Inflammatory macrophage treated with lipopolysaccharide for 1 hour (primary cell): ENCODE results near the gene SMAD7.

Source experiments
- DNase-seq, 2 donors: peaks; one replicate each; pipeline ENCODE4 v3.0.0-alpha.2; 2020 to 2022

Gene SMAD7

DNA sequence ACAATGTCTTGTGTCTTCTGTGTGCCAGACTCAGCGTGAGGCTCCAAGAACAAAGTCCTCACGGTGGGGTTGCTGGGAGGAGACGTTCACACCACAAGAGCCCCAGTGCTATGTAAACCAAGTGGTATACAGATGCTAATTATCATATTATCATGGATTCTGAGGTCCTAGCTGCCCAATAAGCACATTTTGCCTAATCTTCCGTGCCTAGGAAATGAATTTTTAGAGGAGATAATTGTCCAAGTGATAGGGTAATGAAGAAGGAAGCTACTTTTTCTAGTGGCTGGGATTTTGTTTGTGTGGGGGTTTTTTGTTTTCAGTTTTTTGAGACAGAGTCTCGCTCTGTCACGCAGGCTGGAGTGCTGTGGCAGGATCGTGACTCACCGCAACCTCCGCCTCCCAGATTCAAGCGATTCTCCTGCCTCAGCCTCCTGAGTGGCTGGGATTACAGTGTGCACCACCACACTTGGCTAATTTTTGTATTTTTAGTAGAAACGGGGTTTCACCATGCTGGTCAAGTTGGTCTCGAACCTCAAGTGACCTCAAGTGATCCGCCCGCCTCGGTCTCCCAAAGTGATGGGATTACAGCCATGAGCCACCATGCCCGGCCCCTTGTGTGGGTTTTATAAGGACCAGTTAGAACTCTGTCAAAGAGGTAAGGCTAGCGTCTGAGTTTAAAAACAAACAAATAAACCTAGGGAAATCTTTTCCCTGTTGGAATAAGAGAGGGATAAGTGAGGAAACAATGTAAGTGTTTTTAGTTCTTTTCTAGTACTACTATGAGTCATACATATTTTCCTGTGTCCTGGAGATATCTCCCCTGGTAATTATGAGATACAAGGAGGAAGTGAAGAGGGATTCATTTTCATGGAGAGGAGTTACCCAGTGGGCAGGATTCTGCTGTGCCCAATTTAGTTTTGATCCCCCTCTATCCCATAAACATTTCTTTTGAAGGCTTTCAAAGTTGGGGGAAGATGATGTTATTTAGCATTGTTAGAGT, 9.5 kb upstream of the SMAD7 start:
- no peak for DNase-seq

DNA sequence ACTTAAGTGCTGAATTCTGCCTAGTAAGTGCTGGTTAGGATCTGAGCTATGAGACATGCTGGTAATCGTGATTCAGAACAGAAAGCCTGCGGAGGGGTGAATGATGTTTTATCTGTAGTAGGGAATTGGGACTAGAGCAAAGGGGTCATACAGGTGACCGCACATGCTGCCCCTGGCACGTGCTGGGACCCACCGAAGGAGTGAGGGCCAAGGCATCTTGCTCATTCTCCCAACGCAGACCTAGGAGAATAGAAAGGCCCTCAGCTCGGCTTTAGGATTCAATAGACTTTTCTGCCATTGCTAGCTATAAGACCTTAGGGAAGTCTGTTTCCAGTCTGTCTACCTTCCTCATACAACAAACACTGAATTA, 8.8 kb upstream of the SMAD7 start:
- DNase-seq = no peak

DNA sequence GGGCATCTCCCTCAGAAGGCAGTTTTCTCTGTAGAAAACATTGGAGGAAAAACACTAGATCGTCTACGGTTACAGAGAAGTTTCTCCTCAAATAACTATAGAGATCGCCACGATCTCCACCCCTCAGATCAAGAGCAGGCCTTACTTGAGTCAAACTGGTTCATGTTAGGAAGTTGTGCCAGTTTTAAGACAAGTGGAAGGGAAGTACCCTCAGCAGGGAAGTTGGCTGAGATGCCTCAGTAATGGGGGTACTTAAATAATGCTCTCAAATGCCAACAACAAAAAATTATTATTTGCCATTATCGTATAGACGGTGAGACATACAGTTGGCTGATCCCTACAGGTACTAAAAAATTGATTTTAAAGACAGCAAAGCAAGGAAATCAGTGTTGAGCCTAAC, 8.2 kb upstream of the SMAD7 start:
- no peak for DNase-seq

DNA sequence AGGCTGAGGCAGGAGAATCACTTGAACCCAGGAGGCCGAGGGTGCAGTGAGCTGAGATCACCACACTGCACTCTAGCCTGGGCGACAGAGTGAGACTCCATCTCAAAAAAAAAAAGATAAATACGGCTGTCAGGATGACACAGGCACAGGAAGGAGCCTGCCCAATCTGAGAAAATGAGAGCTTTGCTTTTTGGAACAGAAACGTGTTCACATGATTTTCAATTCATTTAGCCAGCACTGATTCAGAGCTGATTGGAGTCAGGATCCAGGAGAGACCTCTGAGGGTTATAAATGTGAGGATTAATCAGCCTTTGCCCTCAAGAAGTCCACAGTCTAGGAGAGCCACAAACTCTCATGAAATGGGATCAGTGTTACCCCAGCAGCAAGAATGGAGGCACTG, 6.9 kb upstream of the SMAD7 start:
- no peak for DNase-seq

DNA sequence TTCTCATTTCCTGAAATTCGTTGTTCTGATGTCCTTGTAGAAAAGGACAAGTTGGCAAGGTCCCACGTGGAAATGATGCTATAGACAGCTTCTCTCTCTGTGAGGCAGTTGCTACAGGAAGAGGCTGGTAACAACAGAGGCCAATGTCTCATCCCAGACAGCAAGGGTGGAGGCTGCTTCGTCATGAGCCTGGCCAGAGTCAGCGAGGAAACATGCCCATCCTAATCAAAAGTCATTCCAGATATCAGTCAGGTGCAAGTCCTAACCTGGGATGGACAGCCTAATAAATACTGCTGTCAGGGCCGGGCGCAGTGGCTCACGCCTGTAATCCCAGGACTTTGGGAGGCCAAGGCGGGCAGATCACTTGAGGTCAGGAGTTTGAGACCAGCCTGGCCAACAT, 6.4 kb upstream of the SMAD7 start:
- no peak for DNase-seq

DNA sequence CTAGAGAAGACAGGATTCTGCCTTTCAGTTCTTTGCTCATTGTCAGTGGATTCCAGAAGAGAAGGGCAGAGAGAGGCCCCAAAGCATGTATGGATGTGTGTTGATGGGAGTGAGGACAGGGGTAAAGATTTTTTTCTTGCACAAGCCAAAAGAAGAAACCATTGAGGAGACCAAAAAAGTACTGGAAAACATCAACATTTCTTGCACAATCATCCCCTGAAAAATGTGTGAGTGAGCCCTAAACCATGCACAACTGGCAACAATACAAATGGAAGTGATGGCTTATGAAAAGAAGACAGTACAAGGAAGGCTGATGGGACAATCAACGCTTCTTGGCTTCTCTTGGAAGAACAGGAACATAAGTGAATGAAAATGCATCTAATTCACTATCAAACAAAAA, 5.6 kb upstream of the SMAD7 start:
- no peak for DNase-seq

DNA sequence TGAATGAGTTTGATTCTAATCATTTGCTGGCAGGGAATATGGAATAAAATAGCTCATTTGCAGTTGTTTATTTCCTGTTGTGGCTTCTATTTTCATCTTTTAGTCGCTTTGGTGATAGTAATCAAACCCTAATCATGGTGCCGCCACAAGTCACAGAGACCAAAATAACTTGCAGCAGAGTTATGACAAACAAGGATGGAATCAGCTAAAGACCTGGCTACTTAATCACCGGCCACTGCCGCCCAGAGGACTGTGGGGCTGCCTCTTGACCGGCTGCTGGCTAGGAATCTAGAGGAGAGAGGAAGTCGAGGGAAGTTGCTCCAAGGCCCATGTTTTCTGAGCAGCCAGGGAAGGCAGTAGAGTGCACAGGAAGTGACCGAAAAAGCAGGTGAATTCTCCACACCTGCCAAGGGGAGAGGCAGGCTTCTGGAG, 5.1 kb upstream of the SMAD7 start:
- no peak for DNase-seq

DNA sequence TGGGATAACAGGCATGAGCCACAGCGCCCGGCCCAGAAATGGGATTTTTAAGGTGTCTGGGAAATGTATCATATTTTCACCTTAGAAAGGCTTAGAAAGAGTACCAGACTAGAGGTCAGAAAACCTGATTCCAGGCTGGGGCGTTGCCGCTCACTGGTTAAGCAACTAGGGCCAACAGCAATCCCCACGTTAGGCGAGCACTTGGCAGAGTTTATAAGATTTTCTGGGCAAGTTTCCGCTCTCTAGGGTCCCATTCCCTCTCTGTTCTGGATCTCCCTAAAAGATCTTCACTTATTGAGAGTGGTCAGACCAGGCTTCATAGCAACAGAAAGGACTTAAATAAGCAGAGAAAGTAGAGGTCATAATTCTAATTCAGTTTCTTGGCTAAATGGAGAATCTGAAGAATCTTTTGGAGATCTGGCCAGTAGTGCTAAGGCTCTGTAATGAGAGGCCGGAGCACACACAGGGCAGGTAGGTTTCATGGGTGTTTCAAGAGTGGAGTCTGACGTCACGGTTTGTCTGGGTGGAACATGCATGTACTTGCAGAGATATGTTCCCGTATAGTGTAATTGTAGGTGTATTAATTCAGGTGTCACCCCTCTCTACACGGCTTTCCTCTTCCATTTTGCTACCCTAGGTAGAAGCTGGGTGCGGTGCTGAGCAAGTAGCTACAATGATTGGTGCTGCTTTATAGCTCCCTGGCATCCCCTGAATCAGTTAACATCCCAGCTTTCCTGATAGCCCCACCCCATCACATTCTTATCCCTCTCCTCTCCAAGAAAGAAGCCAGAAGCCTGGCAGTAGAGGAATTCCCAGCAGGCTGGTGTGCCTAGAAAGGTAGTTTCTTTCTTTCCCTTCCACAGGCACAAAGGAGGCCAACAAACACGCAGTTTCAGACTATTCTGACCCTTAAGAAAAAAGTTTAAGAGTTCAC, 4.4 kb upstream of the SMAD7 start:
- no peak for DNase-seq

DNA sequence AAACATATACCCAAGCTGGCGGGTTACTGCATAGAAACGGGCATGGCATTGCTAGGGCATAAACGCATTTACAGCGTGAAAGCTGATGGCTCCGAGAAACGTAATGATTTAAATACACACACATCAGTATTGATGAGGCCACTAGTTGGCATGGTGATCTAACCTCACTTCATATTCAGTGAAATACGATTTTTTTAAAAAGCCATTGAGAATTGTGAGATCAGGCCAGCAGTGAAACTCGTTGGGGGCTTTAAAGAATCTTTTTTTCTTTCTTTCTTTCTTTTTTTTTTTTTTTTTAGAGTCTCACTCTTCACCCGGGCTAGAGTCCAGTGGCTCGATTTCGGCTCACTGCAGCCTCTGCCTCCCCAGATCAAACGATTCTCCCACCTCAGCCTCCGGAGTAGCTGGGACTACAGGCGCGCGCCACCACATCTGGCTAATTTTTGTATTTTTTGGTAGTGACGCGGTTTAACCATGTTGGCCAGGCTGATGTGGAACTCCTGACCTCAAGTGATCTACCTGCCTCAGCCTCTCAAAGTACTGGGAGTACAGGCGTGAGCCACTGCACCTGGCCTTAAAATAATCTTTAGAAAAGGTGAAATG, 2.4 kb upstream of the SMAD7 start:
- DNase-seq = no peak

DNA sequence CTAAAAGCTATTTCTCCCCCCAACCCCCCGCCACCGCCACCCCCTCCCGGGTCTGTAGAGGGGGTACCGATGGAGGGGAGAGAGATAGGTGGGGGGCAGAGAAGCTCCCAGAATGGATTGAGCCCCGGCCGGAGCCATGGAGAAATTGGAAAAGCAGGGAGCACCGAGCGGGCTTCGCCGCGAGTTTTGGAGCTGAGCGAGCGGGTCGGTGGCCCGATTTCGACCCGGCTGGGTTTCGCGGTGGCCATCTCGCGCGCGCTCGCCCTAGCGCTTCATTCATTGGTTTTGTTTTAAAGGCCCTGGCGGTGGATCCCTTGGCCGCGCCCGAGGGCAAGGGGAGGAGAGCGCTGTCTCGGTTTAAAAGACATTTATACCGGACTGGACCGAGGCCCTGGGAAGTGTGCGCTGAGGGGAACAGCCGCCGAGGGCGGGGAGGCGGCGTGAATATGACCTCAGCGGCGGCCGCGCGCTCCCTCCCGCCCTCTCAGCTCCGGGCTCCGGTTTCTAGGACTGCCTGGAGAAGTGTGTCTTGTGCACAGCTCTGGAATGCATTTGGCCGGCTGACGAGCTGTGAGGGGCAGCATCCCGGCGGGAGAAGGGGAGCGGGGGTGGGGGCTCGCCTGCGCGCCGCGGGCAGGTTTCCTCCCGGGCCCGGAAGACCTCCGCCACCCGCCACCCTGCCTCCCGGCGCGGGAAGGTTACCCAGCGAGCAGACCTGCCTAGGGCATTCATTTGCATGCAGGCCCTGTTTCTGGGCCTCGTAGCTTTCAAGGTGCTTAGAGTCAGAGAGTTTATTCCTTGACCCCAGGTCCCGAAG, 1.7 kb upstream of the SMAD7 start:
- DNase-seq = peak; percentile 78 to 82

DNA sequence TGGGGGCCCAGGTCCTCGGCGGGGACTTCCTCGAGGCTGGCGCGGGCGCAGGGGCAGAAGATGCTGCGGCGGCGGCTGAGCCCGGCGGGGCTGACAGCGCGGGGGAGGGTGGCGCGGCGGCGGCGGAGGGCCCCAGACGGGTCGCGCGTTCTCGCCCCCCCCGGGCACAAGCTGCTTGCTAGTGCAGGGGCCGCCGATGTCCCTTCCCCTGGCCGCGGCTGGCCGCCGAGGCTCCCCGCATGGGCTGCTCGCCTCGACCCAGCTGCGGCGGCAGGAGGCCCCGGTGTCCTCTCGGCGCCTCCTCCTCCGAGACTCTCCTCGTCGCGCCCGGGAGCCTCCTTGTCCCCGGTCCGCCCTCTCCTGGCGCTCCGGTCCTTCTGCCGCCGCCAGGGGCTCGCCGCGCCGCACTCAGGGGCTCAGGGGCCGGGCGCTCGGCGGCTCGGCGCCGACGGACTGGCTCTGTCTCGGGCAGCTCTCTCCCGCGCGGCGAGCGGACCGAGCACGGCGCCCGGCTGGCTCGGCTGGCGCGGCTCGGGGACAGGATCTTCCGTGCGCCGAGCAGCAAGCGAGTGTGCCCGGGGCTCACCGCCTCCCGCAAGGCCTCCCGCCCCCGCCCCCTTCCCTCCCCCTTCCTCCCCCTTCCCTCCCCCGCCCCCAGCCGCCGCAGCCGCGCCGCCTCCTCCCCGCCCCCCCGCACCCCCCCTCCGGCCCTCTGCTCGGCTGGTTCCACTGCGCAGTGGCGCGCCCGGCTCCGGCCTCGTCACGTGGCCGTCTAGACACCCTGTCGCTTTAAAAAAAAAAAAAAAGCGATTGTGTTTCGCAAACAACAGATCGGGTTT, 902 bp upstream of the SMAD7 start:
- peak; percentile 83 to 84 for DNase-seq

DNA sequence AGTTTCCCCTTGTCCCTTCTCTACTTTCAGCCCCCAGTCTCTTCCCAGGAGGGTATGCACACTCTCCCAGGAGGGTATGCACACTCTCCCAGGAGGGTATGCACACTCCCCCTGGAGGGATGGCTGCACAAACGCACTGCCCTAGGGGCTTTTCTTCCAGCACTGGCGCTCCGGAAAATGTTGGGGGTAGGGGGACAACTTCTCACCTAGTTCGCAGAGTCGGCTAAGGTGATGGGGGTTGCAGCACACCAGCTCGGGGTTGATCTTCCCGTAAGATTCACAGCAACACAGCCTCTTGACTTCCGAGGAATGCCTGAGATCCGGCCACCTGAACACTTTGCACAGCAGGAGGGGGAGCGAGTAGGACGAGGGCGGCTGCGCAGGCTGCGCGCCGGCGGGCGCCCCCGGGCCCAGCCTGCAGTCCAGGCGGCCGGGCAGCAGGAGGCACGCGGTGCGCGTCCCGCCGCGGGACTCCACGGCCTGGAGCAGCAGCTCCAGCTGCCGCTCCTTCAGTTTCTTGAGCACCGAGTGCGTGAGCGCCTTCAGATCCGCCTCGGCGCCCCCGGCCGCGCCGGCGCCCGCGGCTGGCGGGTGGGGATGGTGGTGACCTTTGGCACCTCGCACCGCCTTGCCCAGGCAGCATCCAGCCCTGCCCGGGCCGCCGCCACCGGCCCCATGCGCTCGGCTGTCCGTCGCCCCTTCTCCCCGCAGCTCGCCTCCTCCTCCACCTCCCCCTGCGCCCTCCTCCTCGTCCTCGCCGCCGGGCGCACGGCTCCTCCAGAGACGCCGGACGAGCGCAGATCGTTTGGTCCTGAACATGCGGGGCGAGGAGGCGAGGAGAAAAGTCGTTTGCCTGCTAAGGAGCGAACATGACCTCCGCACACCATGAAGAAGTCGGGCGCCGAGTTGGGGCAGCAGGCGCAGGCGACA, 894 bp downstream of the SMAD7 start:
- DNase-seq = no peak

DNA sequence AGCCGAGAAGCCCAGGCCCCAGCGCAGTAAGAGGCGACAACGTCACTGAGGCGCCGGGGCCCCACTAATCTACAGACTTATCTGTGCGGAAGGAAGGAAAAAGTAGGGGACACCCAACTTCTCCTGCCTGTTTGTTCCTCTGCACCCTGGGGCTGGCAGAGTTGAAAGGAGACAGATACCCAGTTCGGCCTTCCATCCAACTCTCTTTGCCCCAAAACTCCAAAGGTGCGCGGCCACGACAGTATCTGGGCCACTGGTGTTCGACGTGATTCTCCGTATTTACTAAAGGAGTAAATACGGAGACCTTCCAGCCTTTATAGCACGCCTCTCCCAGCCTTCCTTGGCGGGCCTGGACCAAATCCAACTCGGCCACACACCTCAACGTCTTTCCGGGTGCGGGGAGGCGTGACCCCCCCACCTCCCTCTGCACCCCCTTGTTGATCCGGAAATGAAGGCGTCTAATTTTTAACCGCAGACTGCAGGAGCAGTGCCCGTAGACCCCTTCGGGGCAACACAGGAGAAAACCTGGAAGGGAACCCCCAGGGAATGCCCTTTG, 1.6 kb downstream of the SMAD7 start:
- no peak for DNase-seq

DNA sequence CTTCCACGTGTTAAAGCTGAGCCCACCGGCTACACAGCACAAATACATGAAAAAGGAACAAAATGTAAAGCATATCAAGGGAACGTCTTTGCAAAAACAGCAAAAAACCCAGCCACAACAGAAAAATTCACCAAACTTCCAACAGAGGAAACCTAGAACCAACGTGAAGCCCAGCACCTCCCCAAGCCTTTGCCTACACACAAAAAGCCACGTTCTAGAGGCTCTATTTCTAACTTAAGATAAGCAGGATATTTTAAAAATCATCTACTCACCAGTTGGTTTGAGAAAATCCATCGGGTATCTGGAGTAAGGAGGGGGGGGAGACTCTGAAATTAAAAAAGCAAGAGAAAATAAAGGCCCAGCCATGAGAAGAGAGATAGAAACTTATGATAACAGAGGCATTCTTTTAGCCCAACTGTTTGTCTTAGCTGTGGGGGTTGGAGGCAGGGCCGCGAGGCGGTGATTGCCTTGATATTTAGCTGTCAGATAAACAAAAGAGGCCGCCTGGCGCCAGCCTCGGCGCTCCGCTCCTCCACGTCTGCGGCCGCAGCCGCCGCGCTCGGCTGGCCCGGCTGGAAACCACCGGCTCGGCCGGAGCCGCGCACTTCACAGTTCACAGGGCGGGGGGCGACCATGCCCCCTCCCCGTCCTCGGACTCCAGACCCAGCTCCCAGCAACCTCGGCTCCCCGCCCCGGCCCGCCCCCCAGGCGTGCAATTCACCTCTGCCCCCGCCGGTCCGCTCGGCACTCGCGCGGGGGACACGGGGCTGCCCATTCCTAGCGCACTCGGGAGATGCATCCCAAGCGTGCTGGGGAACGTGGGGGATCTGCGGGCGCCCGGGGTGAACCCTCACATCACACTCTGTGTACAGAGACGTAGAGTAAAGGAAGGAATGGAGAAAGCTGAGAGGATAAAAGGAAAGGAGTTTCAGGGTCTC, 2.4 kb downstream of the SMAD7 start:
- DNase-seq = no peak

DNA sequence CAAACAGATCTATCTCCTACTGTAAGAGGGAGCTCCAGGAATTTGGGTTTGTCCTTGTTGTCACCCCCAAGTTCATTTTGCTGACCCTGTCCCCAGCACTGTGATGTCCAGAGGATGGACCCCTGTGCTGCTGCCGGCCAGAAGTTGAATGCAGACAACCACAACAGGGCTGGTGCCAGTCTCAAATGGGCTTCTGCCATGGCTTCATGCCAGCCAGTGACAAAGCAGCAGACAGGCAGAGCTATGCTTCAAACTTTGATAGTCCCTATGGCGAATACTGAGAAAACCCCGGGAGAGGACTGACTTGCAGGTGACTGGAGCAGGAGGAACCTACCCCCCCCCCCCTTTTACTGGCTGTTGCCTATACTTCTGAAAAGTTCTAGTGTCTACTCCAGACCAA, 3.2 kb downstream of the SMAD7 start:
- no peak for DNase-seq

DNA sequence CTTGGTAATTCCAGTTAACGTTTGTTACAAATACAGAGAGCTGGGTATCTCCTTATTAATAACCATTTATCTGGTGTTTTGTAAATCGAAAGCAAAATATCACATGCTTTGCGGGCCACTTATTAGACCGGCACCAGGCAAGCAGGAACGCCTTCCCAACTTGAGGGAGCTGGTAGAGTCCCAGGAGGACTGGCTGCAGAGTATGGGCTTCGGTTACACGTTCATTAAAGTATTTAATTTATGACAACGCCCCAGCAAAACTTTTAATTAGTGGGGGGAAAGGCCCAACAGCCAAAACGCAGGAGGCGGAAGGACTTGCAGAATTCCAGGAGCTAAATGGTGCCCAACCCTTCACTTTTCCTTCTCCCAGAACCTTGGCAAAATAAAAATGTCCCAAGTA, 3.7 kb downstream of the SMAD7 start:
- DNase-seq = no peak

DNA sequence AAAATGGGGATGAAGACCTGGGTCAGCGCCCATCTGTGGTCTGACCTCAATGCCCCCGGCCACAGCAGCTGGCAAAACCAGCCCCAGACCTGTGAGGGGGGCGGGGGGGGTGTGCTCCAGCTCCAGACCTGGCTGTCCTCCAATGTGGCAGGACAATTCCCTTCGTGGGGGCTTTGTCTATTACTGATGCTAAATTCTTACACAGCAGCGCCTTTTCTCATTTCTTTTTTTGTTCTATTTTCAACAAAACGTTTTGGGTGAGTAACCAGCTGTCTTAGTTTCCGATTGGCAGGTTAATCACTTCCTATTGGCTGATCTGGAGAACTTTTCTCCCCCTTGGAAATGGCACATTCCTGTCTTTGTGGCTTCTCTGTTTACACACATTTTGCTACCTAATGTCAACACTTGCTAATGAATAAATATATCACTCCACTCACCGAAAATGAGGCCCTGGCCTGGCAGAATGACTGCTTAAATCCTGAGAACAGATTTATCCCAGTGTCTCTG, 4.4 kb downstream of the SMAD7 start:
- no peak for DNase-seq

DNA sequence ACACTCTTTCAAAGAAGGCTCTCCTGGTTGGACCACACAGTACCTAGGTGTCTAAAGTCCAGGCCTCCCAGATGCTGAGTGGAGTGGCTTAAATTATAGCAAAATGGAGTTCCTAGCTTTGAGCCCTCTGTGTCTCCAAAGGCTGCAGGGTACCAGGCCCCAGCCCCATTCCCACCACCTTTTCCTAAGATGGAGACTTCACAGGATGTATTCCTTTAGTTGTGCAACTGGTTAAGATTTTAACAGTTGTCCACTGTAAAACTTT, 4.9 kb downstream of the SMAD7 start:
- no peak for DNase-seq

DNA sequence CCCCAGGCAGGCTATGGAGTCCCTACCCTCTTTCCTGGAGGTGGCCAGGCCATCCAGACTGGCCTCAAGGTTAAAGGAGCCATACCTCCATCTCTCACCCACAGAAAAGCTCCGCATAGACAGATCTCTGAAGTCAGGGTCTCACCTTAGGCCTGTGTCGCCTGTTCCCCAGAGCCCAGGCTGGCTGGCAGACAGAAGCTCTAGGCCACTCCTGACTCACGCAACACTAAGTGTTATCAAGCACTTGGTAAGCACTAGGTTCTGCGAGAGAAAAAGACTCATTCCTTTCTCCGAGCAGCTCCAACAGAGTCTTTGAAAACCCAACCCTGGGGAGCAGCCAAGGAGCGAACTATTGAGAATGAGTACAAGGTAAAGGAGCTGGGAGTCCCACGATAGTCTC, 6.1 kb downstream of the SMAD7 start:
- no peak for DNase-seq
